ENCODE measurements around the gene APBB3.

APBB3 gene

GRCh38 chr5:140551872-140552271 is 12.5 kb downstream of the APBB3 start:
- DNase-seq (ENCODE audit: low spot score), result no peak

- DNase-seq (ENCODE audit: low spot score), result no peak
These were observed 14.0 kb downstream of the APBB3 start for GRCh38 chr5:140550147-140551079.

- peak; percentile 17 for DNase-seq (ENCODE audit: low spot score)
These were observed 14.9 kb downstream of the APBB3 start for GRCh38 chr5:140549237-140550144.

GRCh38 chr5:140548791-140549190 is 15.6 kb downstream of the APBB3 start:
- no peak for DNase-seq (ENCODE audit: low spot score)

DNA sequence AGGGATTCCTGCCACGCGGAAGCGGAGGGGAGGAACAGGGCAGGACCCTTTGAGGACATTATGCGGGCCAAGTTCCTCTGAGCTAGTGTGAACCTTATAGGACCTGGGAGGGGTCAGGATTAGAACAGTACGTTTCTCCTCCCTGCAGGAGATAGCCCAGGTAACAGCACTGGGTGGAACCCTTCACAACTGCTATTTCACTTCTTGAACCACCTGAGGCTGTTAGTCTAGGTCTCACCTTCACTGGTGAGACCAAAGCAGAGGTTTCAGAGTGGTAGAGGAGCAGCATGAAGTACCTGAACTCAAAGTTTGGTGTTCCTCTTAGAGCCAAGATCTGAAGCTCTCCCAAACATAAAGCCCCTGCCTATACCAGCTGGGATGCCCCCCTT is 16.1 kb downstream of the APBB3 start:
- no peak for DNase-seq (ENCODE audit: low spot score)

DNA sequence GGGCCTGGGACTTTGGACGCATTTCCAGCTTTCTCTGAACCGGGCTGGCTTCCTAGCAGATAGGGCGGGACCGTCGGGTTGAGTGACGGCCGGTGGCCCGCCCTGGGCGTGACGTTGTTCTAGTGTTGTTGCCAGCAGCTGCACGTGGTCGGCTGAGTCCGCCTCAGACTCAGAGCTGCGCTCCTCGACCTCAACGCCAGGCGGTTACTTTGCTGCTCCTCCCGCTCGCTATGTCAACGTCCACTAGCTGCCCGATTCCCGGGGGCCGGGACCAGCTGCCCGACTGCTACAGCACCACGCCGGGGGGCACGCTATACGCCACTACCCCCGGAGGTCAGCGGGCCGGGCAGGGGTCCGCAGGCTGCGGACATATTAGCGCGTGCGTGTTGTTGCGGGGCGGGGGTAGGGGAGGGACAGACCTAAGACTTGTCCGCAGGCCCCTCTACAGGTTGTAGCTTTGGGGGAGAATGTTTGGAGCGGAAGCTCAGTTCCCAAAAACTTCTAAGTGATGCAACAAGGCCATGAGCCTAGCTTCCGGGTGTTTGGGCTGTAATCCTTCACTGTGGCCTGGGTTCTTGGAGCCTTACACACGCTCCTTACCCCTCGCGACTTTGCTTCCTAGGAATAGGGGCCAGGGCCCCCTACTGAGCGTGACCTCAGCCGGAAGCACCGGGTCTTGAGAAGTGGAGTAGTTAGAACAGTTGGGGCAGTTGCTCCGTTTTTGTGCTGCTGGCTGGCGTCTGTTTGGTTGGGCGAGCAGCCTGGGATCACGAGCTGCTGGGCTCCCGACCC is 16.7 kb downstream of the APBB3 start, which contains the start of gene EIF4EBP3:
Gene EIF4EBP3 (plus strand): TSS at position 155 of the 792 bp plus-strand sequence. CDS start 76 bp downstream, at position 231.
- peak; percentile 79 for DNase-seq (ENCODE audit: low spot score)

GRCh38 chr5:140546851-140547507 is 17.4 kb downstream of the APBB3 start:
- no peak for DNase-seq (ENCODE audit: low spot score)

GRCh38 chr5:140545606-140546005 is 18.8 kb downstream of the APBB3 start:
- no peak for DNase-seq (ENCODE audit: low spot score)

DNA sequence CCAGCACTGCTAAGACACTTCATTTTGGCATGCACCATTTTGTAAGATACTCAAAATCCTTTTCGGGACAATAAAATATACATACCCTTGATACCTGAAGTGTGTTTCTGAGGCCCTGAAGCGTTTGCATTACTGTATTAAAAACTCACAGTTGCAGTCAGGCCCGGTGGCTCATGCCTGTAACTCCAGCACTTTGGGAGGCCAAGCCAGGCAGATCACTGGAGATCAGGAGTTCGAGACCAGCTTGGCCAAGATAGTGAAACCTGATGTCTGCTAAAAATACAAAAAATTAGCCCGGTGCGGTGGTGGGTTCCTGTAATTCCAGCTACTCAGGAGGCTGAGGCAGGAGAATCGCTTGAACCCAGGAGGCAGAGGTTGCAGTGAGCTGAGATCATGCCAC is 19.4 kb downstream of the APBB3 start:
- no peak for DNase-seq (ENCODE audit: low spot score)

DNA sequence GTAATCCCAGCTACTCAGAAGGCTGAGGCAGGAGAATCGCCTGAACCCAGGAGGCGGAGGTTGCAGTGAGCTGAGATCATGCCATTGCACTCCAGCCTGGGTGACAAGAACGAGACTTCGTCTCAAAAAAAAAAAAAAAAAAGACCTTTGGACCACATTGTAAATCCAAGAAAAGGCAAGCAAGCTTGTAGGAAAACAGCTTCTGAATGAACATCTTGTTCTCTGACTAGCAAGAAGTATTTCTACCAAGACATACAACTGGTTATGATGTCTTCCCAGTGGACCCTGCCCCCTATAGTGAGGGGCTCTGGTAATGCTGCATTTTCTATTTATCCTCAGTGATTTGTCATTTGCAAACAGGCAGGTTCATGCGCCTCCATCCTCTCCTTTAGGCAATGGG is 21.4 kb downstream of the APBB3 start:
- DNase-seq (ENCODE audit: low spot score), result no peak

DNA sequence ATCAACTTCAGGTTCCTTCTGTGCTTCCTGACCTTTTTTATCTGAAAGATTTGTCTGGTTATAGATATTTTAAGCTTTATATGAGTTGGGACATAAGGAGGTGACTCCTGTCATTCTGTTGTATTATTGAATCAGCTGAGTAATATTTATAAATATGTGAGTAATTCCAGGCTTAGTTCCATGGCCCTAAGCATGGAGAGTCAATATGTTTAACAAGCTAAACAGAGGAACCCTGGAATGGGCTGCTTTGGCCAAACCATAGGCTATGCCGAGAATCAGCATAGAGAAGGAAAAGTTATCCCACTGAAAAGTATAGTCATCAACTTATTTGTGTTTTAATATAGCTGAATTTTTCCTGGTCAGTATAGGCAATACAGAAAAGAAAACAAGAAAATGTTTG is 24.2 kb downstream of the APBB3 start:
- DNase-seq (ENCODE audit: low spot score), result no peak

DNA sequence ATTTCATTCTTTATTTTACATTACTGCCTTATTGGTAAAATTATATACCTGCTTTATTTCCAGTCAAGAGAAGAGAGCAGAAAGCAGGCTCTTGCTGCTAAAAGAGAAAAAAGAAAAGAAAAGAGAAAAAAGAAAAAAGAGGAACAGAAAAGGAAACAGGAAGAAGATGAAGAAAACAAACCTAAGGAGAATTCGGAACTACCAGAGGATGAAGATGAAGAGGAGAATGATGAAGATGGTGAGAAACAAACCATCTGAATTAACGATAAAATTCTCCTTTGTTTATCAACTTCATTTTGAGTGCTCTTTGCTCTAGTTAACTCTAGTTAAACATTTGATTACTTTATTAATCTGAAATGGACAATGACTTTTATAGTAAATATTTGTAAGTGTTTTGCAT is 40.4 kb downstream of the APBB3 start:
- DNase-seq (ENCODE audit: low spot score), result no peak

DNA sequence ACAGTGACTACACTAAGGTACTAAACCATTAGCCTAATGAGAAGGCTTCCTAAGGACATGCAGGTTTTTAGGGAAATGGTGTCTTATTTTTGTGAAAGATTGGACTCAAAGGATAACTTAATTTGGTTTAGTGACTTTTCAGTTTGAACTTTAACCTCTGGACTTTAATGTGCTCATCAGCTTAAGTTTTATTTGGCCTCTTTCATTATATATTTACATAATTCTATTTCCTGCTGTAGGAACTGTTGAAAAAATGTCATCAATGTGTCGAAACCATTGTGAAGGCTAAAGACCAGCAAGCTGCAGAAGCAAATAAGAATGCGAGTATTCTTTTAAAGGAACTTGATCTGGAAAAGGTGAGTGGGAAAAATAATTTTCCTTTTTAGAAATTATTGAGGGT is 51.3 kb downstream of the APBB3 start:
- no peak for DNase-seq (ENCODE audit: low spot score)

- no peak for DNase-seq (ENCODE audit: low spot score)
These were observed 54.5 kb downstream of the APBB3 start for GRCh38 chr5:140509898-140510297.

Data from CD4-positive, alpha-beta T cell treated with Interleukin-15 for 4 hours (primary cell).